H1 (cell line): ENCODE results near the gene AICDA. TPM values are rescaled to one million over a fixed set of nuclear protein-coding genes. Genes with fewer than 3 reads are reported as not detected.

Source experiments
- CTCF ChIA-PET: fragments of 300-600 bp; sonication (Branson Sonifier 250); formaldehyde crosslinking; loops from one replicate; lab custom pipeline; 2021; ENCODE audit not compliant: partially characterized antibody; lab: Charles Lee
- POLR2A ChIA-PET: fragments of 300-600 bp; sonication (Branson Sonifier 250); formaldehyde crosslinking; loops from one replicate; lab custom pipeline; 2021; ENCODE audit warnings: inconsistent platforms; ENCODE audit not compliant: partially characterized antibody; lab: Charles Lee
- DNase-seq, 2 experiments: peaks; one replicate each; pipeline versions ENCODE4 v3.0.0 to v3.0.0-alpha.2; 2010 to 2022; ENCODE audit warnings: low spot score in 2 of 2, low read depth in 1 of 2, mixed read lengths in 1 of 2
- FAIRE-seq: peaks from 2 replicates; lab custom pipeline; 2011; peaks lifted over from hg19 to GRCh38; lab: Jason Lieb, UNC
- H2AFZ ChIP-seq: 2 replicates; pipeline ENCODE4 v1.8.1; 2012; ENCODE audit warnings: low read length, inconsistent platforms
- H2AK5ac ChIP-seq: 2 replicates; pipeline ENCODE4 v1.6.1; 2013; ENCODE audit warnings: low read depth, low read length
- H2BK120ac ChIP-seq: replicated peaks from 2 replicates; pipeline ENCODE3; 2013; ENCODE audit warnings: low read depth, low read length, inconsistent platforms
- H2BK12ac ChIP-seq: 2 replicates; pipeline ENCODE4 v1.6.1; 2013; ENCODE audit warnings: low read depth, low read length
- H2BK15ac ChIP-seq: 2 replicates; pipeline ENCODE4 v1.6.1; 2013; ENCODE audit warnings: low read length
- H2BK20ac ChIP-seq: 2 replicates; pipeline ENCODE4 v1.6.1; 2013; ENCODE audit warnings: low read length
- H2BK5ac ChIP-seq: 2 replicates; pipeline ENCODE4 v1.6.1; 2013; ENCODE audit warnings: low read depth, low read length
- H3K14ac ChIP-seq: 2 replicates; pipeline ENCODE4 v1.6.1; 2013; ENCODE audit warnings: inconsistent platforms; ENCODE audit not compliant: insufficient read length
- H3K18ac ChIP-seq: 2 replicates; pipeline ENCODE4 v1.6.1; 2013; ENCODE audit warnings: low read length; ENCODE audit errors: extremely low read depth
- H3K23ac ChIP-seq: 2 replicates; pipeline ENCODE4 v1.6.1; 2013; ENCODE audit warnings: inconsistent platforms; ENCODE audit not compliant: insufficient read length
- H3K23me2 ChIP-seq: 2 replicates; pipeline ENCODE4 v1.6.1; 2013; ENCODE audit warnings: low read depth, low read length
- H3K27ac ChIP-seq: 2 replicates; pipeline ENCODE4 v1.6.1; 2011; ENCODE audit warnings: low read depth, low read length, inconsistent platforms
- H3K27me3 ChIP-seq, 4 experiments: replicated peaks in 1 of 4; 1 replicate in 1 of 4; 2 replicates in 3 of 4; pipeline versions ENCODE4 v1.6.1 to v1.8.1; 2011 to 2013; ENCODE audit warnings: low read length in 3 of 4, mild to moderate bottlenecking in 3 of 4, inconsistent platforms in 2 of 4, mixed read lengths in 2 of 4, moderate library complexity in 1 of 4; ENCODE audit not compliant: control insufficient read depth in 3 of 4, insufficient read depth in 3 of 4; ENCODE audit errors: extremely low read depth in 1 of 4
- H3K36me3 ChIP-seq, 4 experiments: 2 replicates each; pipeline versions ENCODE4 v1.6.1 to v1.8.1; 2011 to 2013; ENCODE audit warnings: mild to moderate bottlenecking in 4 of 4, low read length in 3 of 4, moderate library complexity in 2 of 4, control low read depth in 1 of 4, inconsistent platforms in 1 of 4; ENCODE audit not compliant: insufficient read depth in 4 of 4, control insufficient read depth in 2 of 4
- H3K4ac ChIP-seq: replicated peaks from 2 replicates; pipeline ENCODE3; 2013; ENCODE audit warnings: low read length, low read depth, mixed read lengths, inconsistent platforms; ENCODE audit not compliant: insufficient read length
- H3K4me1 ChIP-seq, 4 experiments: replicated peaks in 1 of 4; 1 replicate in 1 of 4; 2 replicates in 3 of 4; pipeline versions ENCODE4 v1.6.1 to v1.8.1; 2011 to 2013; ENCODE audit warnings: low read length in 3 of 4, inconsistent platforms in 2 of 4, mixed read lengths in 1 of 4; ENCODE audit not compliant: insufficient read depth in 4 of 4, control insufficient read depth in 3 of 4
- H3K4me2 ChIP-seq, 2 experiments: 2 replicates each; pipeline versions ENCODE4 v1.6.1 to v1.8.1; 2011 to 2013; ENCODE audit warnings: low read depth in 2 of 2, low read length in 2 of 2, control low read depth in 1 of 2, inconsistent platforms in 1 of 2, mild to moderate bottlenecking in 1 of 2; ENCODE audit not compliant: insufficient read depth in 1 of 2
- H3K4me3 ChIP-seq, 4 experiments: fragments of 200-600, 300-600 bp in 1 of 4; sonication (generic), shearing (Covaris generic), sonication (Bioruptor Twin) in 1 of 4; 2 replicates each; pipeline versions ENCODE4 v1.5.1 to v1.8.1; 2011 to 2016; ENCODE audit warnings: low read length in 4 of 4, low read depth in 3 of 4, control low read depth in 2 of 4, inconsistent platforms in 2 of 4, mild to moderate bottlenecking in 2 of 4, mixed read lengths in 1 of 4, moderate library complexity in 1 of 4; ENCODE audit not compliant: insufficient read depth in 2 of 4; ENCODE audit errors: extremely low read depth in 1 of 4
- H3K56ac ChIP-seq: replicated peaks from 2 replicates; pipeline ENCODE3; 2013; ENCODE audit warnings: low read depth, mild to moderate bottlenecking, mixed read lengths, low read length, inconsistent platforms; ENCODE audit not compliant: insufficient read length
- H3K79me1 ChIP-seq: 2 replicates; pipeline ENCODE4 v1.6.1; 2013; ENCODE audit warnings: low read depth, low read length, control low read depth
- H3K79me2 ChIP-seq, 2 experiments: 2 replicates each; pipeline versions ENCODE4 v1.6.1 to v1.8.1; 2012 to 2013; ENCODE audit warnings: low read length in 2 of 2, mild to moderate bottlenecking in 2 of 2, inconsistent platforms in 1 of 2; ENCODE audit not compliant: insufficient read depth in 2 of 2, control insufficient read depth in 1 of 2
- H3K9ac ChIP-seq, 4 experiments: replicated peaks in 1 of 4; 1 replicate in 1 of 4; 2 replicates in 3 of 4; pipeline versions ENCODE4 v1.6.1 to v1.8.1; 2011 to 2013; ENCODE audit warnings: low read depth in 3 of 4, low read length in 3 of 4, control low read depth in 2 of 4, mild to moderate bottlenecking in 2 of 4, moderate library complexity in 2 of 4, inconsistent platforms in 1 of 4; ENCODE audit errors: extremely low read depth in 1 of 4
- H3K9me3 ChIP-seq, 2 experiments: 2 replicates each; pipeline versions ENCODE4 v1.6.1 to v1.8.1; 2012 to 2013; ENCODE audit warnings: mild to moderate bottlenecking in 2 of 2, moderate library complexity in 2 of 2, control low read depth in 1 of 2, inconsistent platforms in 1 of 2, low read depth in 1 of 2, low read length in 1 of 2, mixed read lengths in 1 of 2; ENCODE audit not compliant: insufficient read depth in 2 of 2
- H4K20me1 ChIP-seq, 2 experiments: replicated peaks in 1 of 2; 2 replicates each; pipeline versions ENCODE3 to v1.8.1; 2011 to 2013; ENCODE audit warnings: inconsistent platforms in 2 of 2, low read length in 2 of 2, mild to moderate bottlenecking in 1 of 2; ENCODE audit not compliant: insufficient read depth in 2 of 2, control insufficient read depth in 1 of 2
- H4K5ac ChIP-seq: 2 replicates; pipeline ENCODE4 v1.6.1; 2013; ENCODE audit warnings: low read length, low read depth, mixed read lengths, inconsistent platforms; ENCODE audit not compliant: insufficient read length
- H4K8ac ChIP-seq: 2 replicates; pipeline ENCODE4 v1.8.0; 2013; ENCODE audit warnings: mild to moderate bottlenecking, moderate library complexity, low read length, inconsistent platforms; ENCODE audit not compliant: insufficient read depth; ENCODE audit errors: extremely low read depth
- H4K91ac ChIP-seq: replicated peaks from 2 replicates; pipeline ENCODE3; 2013; ENCODE audit warnings: low read length, mixed read lengths, inconsistent platforms; ENCODE audit not compliant: insufficient read length
- ATF3 ChIP-seq: IDR thresholded peaks from 2 replicates; pipeline ENCODE4 v1.6.1; 2011; ENCODE audit warnings: low read depth, mild to moderate bottlenecking, low read length; ENCODE audit not compliant: insufficient read depth
- BCL11A ChIP-seq, 2 experiments: IDR thresholded peaks; one replicate each; pipeline ENCODE4 v1.6.1; 2011; ENCODE audit warnings: low read depth in 2 of 2, low read length in 2 of 2, mild to moderate bottlenecking in 2 of 2
- CTBP2 ChIP-seq: IDR thresholded peaks from 2 replicates; pipeline ENCODE4 v1.7.0; 2011; ENCODE audit warnings: borderline replicate concordance, mild to moderate bottlenecking, moderate library complexity, mixed read lengths, low read length; ENCODE audit not compliant: insufficient read depth, insufficient read length
- CTCF ChIP-seq, 3 experiments: IDR thresholded peaks; 1 replicate in 2 of 3; 2 replicates in 1 of 3; pipeline versions ENCODE4 v1.5.1 to v1.6.1; 2011; ENCODE audit warnings: low read length in 3 of 3, mild to moderate bottlenecking in 3 of 3, inconsistent platforms in 2 of 3, low read depth in 1 of 3, moderate library complexity in 1 of 3; ENCODE audit not compliant: insufficient read depth in 1 of 3; ENCODE audit errors: control extremely low read depth in 1 of 3
- KDM5A ChIP-seq: fragments of 200-600 bp; IDR thresholded peaks from 2 replicates; pipeline ENCODE4 v1.7.1; 2012; ENCODE audit warnings: mild to moderate bottlenecking, low read length, inconsistent platforms, mixed read lengths
- SIRT6 ChIP-seq: IDR thresholded peaks from one replicate; pipeline ENCODE4 v1.7.1; 2012; ENCODE audit warnings: low read length, inconsistent platforms
- TAF1 ChIP-seq: IDR thresholded peaks from 2 replicates; pipeline ENCODE4 v1.6.1; 2011; ENCODE audit warnings: mild to moderate bottlenecking, low read depth, low read length
- TAF7 ChIP-seq: optimal IDR thresholded peaks from 2 replicates; pipeline ENCODE3; 2011; ENCODE audit warnings: low read depth, mild to moderate bottlenecking, inconsistent platforms, low read length, moderate library complexity, borderline replicate concordance
- WGBS, 2 experiments: shearing (Covaris generic) in 1 of 2; methylation state at CpG; one replicate each; pipeline versions ENCODE4 v1.1.6 to v1.1.7; 2013 to 2015; ENCODE audit warnings: low lambda C conversion rate in 2 of 2, mixed read lengths in 2 of 2, inconsistent platforms in 1 of 2, low coverage in 1 of 2, missing lambda C conversion rate in 1 of 2; ENCODE audit not compliant: insufficient replicate concordance in 2 of 2, insufficient coverage in 1 of 2, insufficient read length in 1 of 2; ENCODE audit errors: extremely low coverage in 1 of 2, missing lambda C conversion rate in 1 of 2; 5-methylcytosine and 5-hydroxymethylcytosine counted together
- polyA plus RNA-seq, 7 experiments: library from polyadenylated mRNA; depleted of rRNA in 3 of 7; stranded (reverse) in 5 of 7; unstranded in 2 of 7; fragments of >200 nt in 5 of 7; fragments of 200-250 nt in 2 of 7; gene quantifications; 1 replicate in 5 of 7; 2 replicates in 1 of 7; 4 replicates in 1 of 7; pipeline versions ENCODE4 v1.2.1 to v1.2.3, GENCODE V29; 2011 to 2013; ENCODE audit warnings: missing spikeins in 2 of 7, mixed read lengths in 2 of 7
- total RNA-seq: library from RNA; stranded (reverse); fragmentation: NEBNext Ultra II Directional; extraction: Animal tissue kit (Norgen Biotek cat#: 25700); gene quantifications from 2 replicates; pipeline ENCODE4 v1.2.1, GENCODE V29; 2021

The AICDA gene
- total and polyA plus RNA-seq, 2 of the 8 experiments (the other 6 are each of a cell fraction or from before 2014, with no cell fraction given), result not detected

- no peaks in the 10 kb centered on the region for H3K4me1 ChIP-seq
- no peaks in the 10 kb centered on the region for H3K9me3 ChIP-seq
- H3K18ac ChIP-seq, result no peak overlapping the region
- H4K91ac ChIP-seq, result no peak overlapping the region
- H3K27me3 ChIP-seq, result no peaks in the 10 kb centered on the region
- H3K23ac ChIP-seq, result no peak overlapping the region
- H3K27ac ChIP-seq, result no peak overlapping the region
- H3K36me3 ChIP-seq, result no peaks in the 10 kb centered on the region
- whole genome bisulfite sequencing, 2 experiments, result 84% methylated on average over 3 of the region's 3 CpGs; no CpG with 5 or more reads in 1 of the 2 experiments
- no peak overlapping the region for H3K56ac ChIP-seq
- H4K20me1 ChIP-seq, result no peaks in the 10 kb centered on the region
- no peak for FAIRE-seq
- no peak overlapping the region for H2BK120ac ChIP-seq
- H3K9ac ChIP-seq, result no peak overlapping the region
- no peak for DNase-seq
- no peaks in the 10 kb centered on the region for H3K79me1 ChIP-seq
- no peak overlapping the region for H2AFZ ChIP-seq
- TF ChIP-seq TAF7 (no peak), BCL11A (IDR thresholded peaks at IDR 0.05; ENCODE audit: low read depth in 2 of 2, low read length in 2 of 2) (no peak), TAF1 (no peak), CTCF (IDR thresholded peaks at IDR 0.05; ENCODE audit: control extremely low read depth in 1 of 3, insufficient read depth in 1 of 3, low read depth in 1 of 3, low read length in 3 of 3) (no peak), ATF3 (no peak), KDM5A (no peak), SIRT6 (no peak), CTBP2 (no peak)
- ChIA-PET CTCF (interaction anchor here (1.0 to 2.7 kb wide), 7 partner anchors 10 to 459 kb away, joined by 3 to 11 read pairs (median 4); no protein-coding TSS in a partner anchor), POLR2A (interaction anchor here (1.0 kb wide), 1 partner anchor 17 kb away, joined by 3 read pairs; no protein-coding TSS in a partner anchor)
- no peak overlapping the region for H2BK20ac ChIP-seq
- H3K4me3 ChIP-seq, result no peak overlapping the region
- H3K14ac ChIP-seq, result no peak overlapping the region
- no peaks in the 10 kb centered on the region for H3K79me2 ChIP-seq
- H4K8ac ChIP-seq, result no peak overlapping the region
- H2AK5ac ChIP-seq, result no peak overlapping the region
- H2BK15ac ChIP-seq, result no peak overlapping the region
- H4K5ac ChIP-seq, result no peak overlapping the region
- H2BK5ac ChIP-seq, result no peak overlapping the region
- no peak overlapping the region for H3K4me2 ChIP-seq
- no peak overlapping the region for H2BK12ac ChIP-seq
- H3K4ac ChIP-seq, result no peak overlapping the region
- no peaks in the 10 kb centered on the region for H3K23me2 ChIP-seq
These were observed 34.8 kb downstream of the AICDA start for GRCh38 chr12:8577879-8578278.
